T-cell (primary cell): ENCODE data around the gene CHI3L2. TPM values are rescaled to one million over a fixed set of nuclear protein-coding genes. Genes with fewer than 3 reads are reported as not detected.

ENCODE experiments used
- ATAC-seq, 4 experiments: fragments of 200-7000 bp in 3 of 4; fragments of 150-1000 bp in 1 of 4; cut with Tn5 transposase; replicated peaks in 1 of 4; 1 replicate in 3 of 4; 2 replicates in 1 of 4; pipeline ENCODE4 v1.10.0; 2021; ENCODE audit warnings: moderate library complexity in 3 of 4, mild to moderate bottlenecking in 2 of 4, moderate number of reproducible peaks in 1 of 4
- CTCF ChIA-PET, 2 donors: fragments of 300-600 bp; sonication (Branson Sonifier 250); formaldehyde crosslinking; loops; one replicate each; lab custom pipeline; 2022; ENCODE audit warnings: antibody characterized with exemption in 2 of 2; lab: Charles Lee
- POLR2A ChIA-PET, 2 donors: fragments of 300-600 bp; sonication (Branson Sonifier 250); formaldehyde crosslinking; loops; one replicate each; lab custom pipeline; 2022; ENCODE audit warnings: antibody characterized with exemption in 2 of 2; lab: Charles Lee
- DNase-seq, 35 experiments: peaks; one replicate each; pipeline versions ENCODE4 v3.0.0 to v3.0.0-alpha.2; 2013 to 2023
- H3K27ac ChIP-seq: one replicate; pipeline ENCODE4 v1.5.1; 2013; ENCODE audit warnings: low read length
- H3K27me3 ChIP-seq, 2 experiments: replicated peaks in 1 of 2; 1 replicate in 1 of 2; 2 replicates in 1 of 2; pipeline versions ENCODE4 v1.6.1 to v1.7.0; 2013; ENCODE audit warnings: low read length in 1 of 2, mixed read lengths in 1 of 2; ENCODE audit not compliant: control insufficient read depth in 2 of 2, insufficient read depth in 2 of 2; ENCODE audit errors: extremely low read depth in 1 of 2
- H3K36me3 ChIP-seq, 2 donors: 1 replicate in 1 of 2; 2 replicates in 1 of 2; pipeline versions ENCODE4 v1.6.1 to v1.7.0; 2013; ENCODE audit warnings: low read length in 1 of 2; ENCODE audit not compliant: control insufficient read depth in 2 of 2, insufficient read depth in 1 of 2; ENCODE audit errors: extremely low read depth in 1 of 2
- H3K4me1 ChIP-seq, 2 experiments: 1 replicate in 1 of 2; 2 replicates in 1 of 2; pipeline versions ENCODE4 v1.6.1 to v1.7.0; 2013; ENCODE audit warnings: low read length in 2 of 2, mixed read lengths in 1 of 2; ENCODE audit not compliant: insufficient read depth in 2 of 2, control insufficient read depth in 1 of 2; ENCODE audit errors: extremely low read depth in 1 of 2
- H3K4me3 ChIP-seq, 2 donors: 1 replicate in 1 of 2; 2 replicates in 1 of 2; pipeline versions ENCODE4 v1.5.1 to v1.7.0; 2013; ENCODE audit warnings: mild to moderate bottlenecking in 2 of 2, low read length in 1 of 2, moderate library complexity in 1 of 2; ENCODE audit not compliant: control insufficient read depth in 1 of 2; ENCODE audit errors: extremely low read depth in 1 of 2
- H3K9me3 ChIP-seq: 2 replicates; pipeline ENCODE4 v1.7.0; 2013
- H3K27ac Mint-ChIP-seq, 2 donors: one replicate each; pipeline ENCODE4 v1.8.0; 2020 to 2021; ENCODE audit warnings: mild to moderate bottlenecking in 2 of 2, mixed read lengths in 2 of 2
- H3K27me3 Mint-ChIP-seq, 2 donors: one replicate each; pipeline ENCODE4 v1.8.0; 2021 to 2022; ENCODE audit warnings: mixed read lengths in 2 of 2
- H3K36me3 Mint-ChIP-seq: one replicate; pipeline ENCODE4 v1.8.0; 2021; ENCODE audit warnings: mixed read lengths
- H3K4me1 Mint-ChIP-seq, 3 donors: one replicate each; pipeline ENCODE4 v1.8.0; 2020 to 2022; ENCODE audit warnings: mixed read lengths in 3 of 3, mild to moderate bottlenecking in 1 of 3
- H3K4me3 Mint-ChIP-seq, 3 donors: one replicate each; pipeline ENCODE4 v1.8.0; 2020 to 2022; ENCODE audit warnings: mild to moderate bottlenecking in 3 of 3, mixed read lengths in 3 of 3, moderate library complexity in 3 of 3
- H3K9me3 Mint-ChIP-seq, 3 donors: one replicate each; pipeline ENCODE4 v1.8.0; 2020 to 2022; ENCODE audit warnings: mixed read lengths in 3 of 3
- WGBS: methylation state at CpG from one replicate; pipeline ENCODE4 v1.1.5; 2013; ENCODE audit warnings: missing lambda C conversion rate; ENCODE audit not compliant: insufficient coverage; 5-methylcytosine and 5-hydroxymethylcytosine counted together
- total RNA-seq, 35 experiments: library from RNA in 6 of 35; stranded (reverse) in 6 of 35; fragments of 120-200 nt in 1 of 35; gene quantifications; one replicate each; pipeline versions ENCODE4 v1.2.1 to v1.2.4 and lab custom pipeline; 2013 to 2026

CHI3L2 gene
- total RNA-seq, 5 donors from 2014 or later (not counting 1 experiment from before 2014, with no cell fraction given), result 3.6 to 28.1 (median 10.9) TPM

DNA sequence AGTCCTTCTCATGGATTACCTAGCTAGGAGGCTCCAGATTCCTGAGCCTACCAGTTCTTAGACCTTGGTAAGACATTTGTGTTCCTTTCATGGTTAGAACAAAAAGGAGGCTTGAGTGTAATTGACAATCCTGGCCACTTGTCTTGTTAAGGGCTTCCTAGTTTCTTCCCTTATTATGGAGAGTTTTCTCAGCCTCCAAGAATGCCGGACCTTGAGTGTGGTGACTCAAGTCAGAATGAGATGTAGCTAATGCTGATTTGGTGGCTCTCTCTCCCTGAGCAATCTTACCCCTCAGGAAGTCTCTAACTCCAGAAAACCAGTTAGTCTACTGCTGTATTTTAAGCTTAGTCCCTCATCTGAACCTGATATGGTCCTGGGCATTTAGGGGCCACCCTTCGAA is 14.3 kb downstream of the CHI3L2 start:
- peaks cover 0 to 13% (median 11%) of the 10 kb centered on the region in 3 donors for H3K4me1 Mint-ChIP-seq
- peaks cover 21 to 29% of the 10 kb centered on the region in 2 donors for H3K36me3 ChIP-seq
- POLR2A ChIA-PET, result no interaction called here

DNA sequence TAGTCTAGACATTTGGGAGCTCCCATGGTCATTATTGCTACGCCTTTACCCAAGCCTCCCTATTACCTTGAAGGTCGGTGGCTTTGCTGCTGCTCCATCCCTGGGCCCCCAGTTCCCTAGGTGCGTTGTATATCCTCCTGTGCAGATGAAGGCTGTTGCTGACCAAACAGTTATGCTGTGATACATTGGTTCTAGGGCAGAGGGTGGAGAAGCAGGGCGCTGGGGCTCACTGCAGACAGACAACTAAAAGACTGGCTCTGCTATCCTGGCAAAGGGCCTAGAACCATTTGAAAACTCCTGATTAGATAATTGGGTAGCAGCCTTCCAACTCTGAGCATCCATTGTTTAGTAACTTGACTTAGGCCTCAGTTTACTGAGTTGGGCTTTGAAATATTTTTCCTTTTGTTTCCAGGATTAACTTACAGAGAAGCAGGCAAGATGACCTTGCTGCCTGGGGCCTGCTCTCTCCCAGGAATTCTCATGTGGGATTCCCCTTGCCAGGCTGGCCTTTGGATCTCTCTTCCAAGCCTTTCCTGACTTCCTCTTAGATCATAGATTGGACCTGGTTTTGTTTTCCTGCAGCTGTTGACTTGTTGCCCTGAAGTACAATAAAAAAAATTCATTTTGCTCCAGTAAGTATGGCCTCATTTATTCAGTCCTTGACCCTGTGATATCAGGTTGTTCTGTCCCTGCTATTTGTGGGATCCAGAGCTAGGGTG is 15.5 kb downstream of the CHI3L2 start:
- H3K27me3 Mint-ChIP-seq, result no peaks in the 10 kb centered on the region
- H3K36me3 Mint-ChIP-seq, result peaks cover 52% of the 10 kb centered on the region
- DNase-seq, result no peak
- no peaks in the 10 kb centered on the region for H3K9me3 Mint-ChIP-seq
- peaks cover 0 to 11% (median 3%) of the 10 kb centered on the region in 3 donors for H3K4me1 Mint-ChIP-seq
- WGBS, result 50% methylated on average over 2 of the region's 4 CpGs
- Histone ChIP-seq H3K27ac (no peak overlapping the region), H3K27me3 (no peaks in the 10 kb centered on the region), H3K4me1 (no peaks in the 10 kb centered on the region), H3K9me3 (no peaks in the 10 kb centered on the region), H3K36me3 (peaks cover 21 to 29% of the 10 kb centered on the region in 2 donors), H3K4me3 (no peak overlapping the region)
- H3K4me3 Mint-ChIP-seq, result no peak overlapping the region
- ChIA-PET POLR2A (no interaction called here), CTCF (interaction anchor here in 1 of 2 donors (0.5 kb wide), 1 partner anchor 784 kb away, joined by 5 read pairs; no protein-coding TSS in a partner anchor)
- no peak overlapping the region for H3K27ac Mint-ChIP-seq
- ATAC-seq, result no peak

More for the DNA sequence above, 14.3 kb downstream of the CHI3L2 start:
- Histone ChIP-seq H3K9me3 (no peaks in the 10 kb centered on the region), H3K4me3 (no peak overlapping the region), H3K27me3 (no peaks in the 10 kb centered on the region), H3K27ac (no peak overlapping the region), H3K4me1 (no peaks in the 10 kb centered on the region)
- Mint-ChIP-seq H3K9me3 (no peaks in the 10 kb centered on the region), H3K4me3 (no peak overlapping the region), H3K27ac (no peak overlapping the region), H3K36me3 (peaks cover 64% of the 10 kb centered on the region), H3K27me3 (no peaks in the 10 kb centered on the region)
- ATAC-seq (no peak), DNase-seq (no peak)
- CTCF ChIA-PET, result interaction anchor here in 1 of 2 donors (0.8 kb wide), 1 partner anchor 159 kb away, joined by 3 read pairs; no protein-coding TSS in a partner anchor
- 71% methylated on average over 1 of the region's 2 CpGs for WGBS

DNA sequence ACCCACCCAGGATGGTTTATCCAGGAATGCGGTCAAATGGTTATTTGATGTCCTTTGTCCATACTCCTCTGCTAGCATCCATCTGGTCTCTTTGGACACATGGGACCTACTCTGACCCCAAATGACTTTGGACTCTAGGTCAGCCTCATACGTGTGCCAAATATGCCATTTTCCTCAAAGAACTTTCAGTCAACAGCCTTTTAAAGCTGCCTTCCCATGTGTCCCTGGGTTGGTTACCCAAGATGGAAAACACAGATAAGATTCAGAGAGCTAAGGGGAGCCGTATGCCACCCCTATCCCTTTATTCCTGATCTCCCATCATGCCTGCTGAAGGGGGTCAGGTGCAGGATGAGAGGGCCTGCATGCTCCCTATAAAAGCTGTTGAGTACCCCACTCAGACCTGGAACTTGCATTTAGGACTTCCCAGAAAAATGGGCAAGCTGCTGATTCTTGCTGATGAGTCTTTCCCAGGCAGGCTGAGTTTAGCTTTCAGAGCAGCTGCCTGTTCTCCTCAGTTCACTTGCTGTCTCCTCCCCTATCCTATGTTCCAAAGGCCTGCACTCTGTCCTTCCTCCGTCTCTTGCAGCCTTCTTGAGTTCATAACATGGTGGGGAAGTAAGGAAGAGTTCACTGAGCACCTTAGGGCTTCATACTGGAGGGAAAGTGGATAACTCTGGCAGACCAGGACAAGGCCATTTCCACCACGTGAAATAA is 19.8 kb downstream of the CHI3L2 start:
- ATAC-seq, result no peak
- ChIA-PET CTCF (no interaction called here), POLR2A (interaction anchor here in 1 of 2 donors (0.6 kb wide), 1 partner anchor 1560 kb away, joined by 4 read pairs; no protein-coding TSS in a partner anchor)
- DNase-seq, result no peak
- Histone ChIP-seq H3K9me3 (no peaks in the 10 kb centered on the region), H3K27me3 (no peaks in the 10 kb centered on the region), H3K36me3 (peaks cover 6 to 17% of the 10 kb centered on the region in 2 donors), H3K4me3 (no peak overlapping the region), H3K27ac (no peak overlapping the region), H3K4me1 (peaks cover 4 to 13% of the 10 kb centered on the region in 2 experiments)
- H3K9me3 Mint-ChIP-seq, result no peaks in the 10 kb centered on the region
- peak overlapping the region in 1 of 2 donors; percentile 8 for H3K27ac Mint-ChIP-seq
- H3K36me3 Mint-ChIP-seq, result peaks cover 19% of the 10 kb centered on the region
- peaks cover 17 to 19% (median 18%) of the 10 kb centered on the region in 3 donors for H3K4me1 Mint-ChIP-seq
- WGBS, result 100% methylated on average over 2 of the region's 5 CpGs
- no peaks in the 10 kb centered on the region for H3K27me3 Mint-ChIP-seq
- H3K4me3 Mint-ChIP-seq, result no peak overlapping the region

DNA sequence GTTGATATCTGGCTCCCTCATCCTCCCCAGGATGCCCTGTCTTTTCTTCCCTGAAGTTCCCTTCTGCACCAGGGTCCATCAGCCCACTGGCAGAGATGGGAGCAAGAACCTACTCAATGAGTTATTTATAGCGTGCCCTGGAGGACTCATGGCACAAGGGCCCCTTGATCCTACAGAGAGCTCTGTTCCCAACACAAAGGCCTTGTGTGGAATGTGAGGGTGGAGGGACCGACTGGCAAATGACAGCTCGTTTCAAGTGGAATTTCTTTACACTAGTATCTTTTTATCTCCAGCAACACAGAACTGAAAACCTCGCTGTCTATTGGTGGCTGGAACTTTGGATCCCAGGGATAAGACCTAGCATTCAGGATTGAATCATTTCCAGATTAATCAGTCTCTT is 22.4 kb downstream of the CHI3L2 start:
- DNase-seq (no peak), ATAC-seq (no peak)
- no peak overlapping the region for H3K4me3 ChIP-seq
- H3K36me3 Mint-ChIP-seq, result no peaks in the 10 kb centered on the region
- H3K27me3 Mint-ChIP-seq, result no peaks in the 10 kb centered on the region
- peaks cover 22 to 31% (median 27%) of the 10 kb centered on the region in 3 donors for H3K4me1 Mint-ChIP-seq
- H3K4me1 ChIP-seq, result peaks cover 4 to 15% of the 10 kb centered on the region in 2 experiments
- H3K9me3 Mint-ChIP-seq, result no peaks in the 10 kb centered on the region
- POLR2A ChIA-PET, result interaction anchor here in 1 of 2 donors (0.6 kb wide), 1 partner anchor 34 kb away, joined by 3 read pairs; no protein-coding TSS in a partner anchor
- no peak overlapping the region for H3K4me3 Mint-ChIP-seq
- WGBS, result no CpG with 5 or more reads among the region's 4 CpGs
- no peak overlapping the region for H3K27ac ChIP-seq
- no peaks in the 10 kb centered on the region for H3K36me3 ChIP-seq
- CTCF ChIA-PET, result no interaction called here
- no peaks in the 10 kb centered on the region for H3K9me3 ChIP-seq
- H3K27me3 ChIP-seq, result no peaks in the 10 kb centered on the region
- H3K27ac Mint-ChIP-seq, result no peak overlapping the region

DNA sequence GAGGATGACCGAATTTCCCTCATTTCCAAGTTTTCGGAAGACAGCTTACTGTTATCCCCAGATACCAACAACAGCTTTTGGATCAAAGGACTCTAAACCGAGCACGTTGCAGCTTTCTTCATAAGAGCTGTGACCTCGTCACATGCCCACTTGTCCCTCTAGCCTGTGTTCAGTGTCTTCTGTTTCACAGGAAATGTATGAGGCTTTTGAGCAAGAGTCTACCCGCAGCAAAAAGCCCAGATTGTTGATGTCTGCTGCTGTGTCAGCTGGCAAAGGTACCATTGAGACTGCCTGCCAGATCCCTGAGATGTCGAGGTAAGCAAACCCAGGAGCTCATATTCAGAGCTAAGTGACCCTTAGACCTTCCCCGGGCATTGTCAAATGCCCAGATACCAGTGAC is 24.1 kb downstream of the CHI3L2 start:
- Histone ChIP-seq H3K27ac (no peak overlapping the region), H3K27me3 (no peaks in the 10 kb centered on the region), H3K4me3 (no peak overlapping the region), H3K4me1 (peaks cover 4 to 15% of the 10 kb centered on the region in 2 experiments), H3K36me3 (no peaks in the 10 kb centered on the region), H3K9me3 (no peaks in the 10 kb centered on the region)
- POLR2A ChIA-PET, result no interaction called here
- Mint-ChIP-seq H3K9me3 (no peaks in the 10 kb centered on the region), H3K27me3 (no peaks in the 10 kb centered on the region), H3K27ac (peak overlapping the region; percentile 78 to 87), H3K4me1 (peaks cover 22 to 31% (median 31%) of the 10 kb centered on the region in 3 donors), H3K4me3 (peak overlapping the region in 1 of 3 donors; percentile 2), H3K36me3 (no peaks in the 10 kb centered on the region)
- 35% methylated on average over 8 of the region's 8 CpGs for WGBS
- CTCF ChIA-PET, result interaction anchor here in 1 of 2 donors (0.6 kb wide), 1 partner anchor 98 kb away, joined by 3 read pairs; no protein-coding TSS in a partner anchor
- ATAC-seq (peak; percentile 90 to 96 (median 90)), DNase-seq (peak in 20 of 35 experiments; percentile 3 to 53 (median 20))

DNA sequence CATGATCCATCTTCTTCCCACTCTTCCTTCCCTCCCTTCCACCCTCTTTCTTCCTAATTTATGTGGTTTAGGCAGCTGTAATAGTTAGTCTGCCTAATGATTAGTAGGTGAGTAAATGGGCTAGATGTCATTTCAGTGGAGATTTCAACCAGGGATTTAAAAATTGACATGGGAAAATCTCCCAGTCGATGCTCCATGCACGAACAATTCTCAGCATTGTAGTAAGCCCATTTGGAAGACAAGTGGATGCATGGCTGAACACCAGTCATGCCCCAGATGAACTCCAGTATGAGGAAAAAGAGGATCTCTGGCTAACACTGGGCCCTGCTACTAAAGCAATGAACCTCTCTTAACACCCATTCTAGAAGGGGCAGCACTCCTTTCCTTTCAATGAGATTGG is 25.3 kb downstream of the CHI3L2 start:
- Histone ChIP-seq H3K4me3 (no peak overlapping the region), H3K36me3 (no peaks in the 10 kb centered on the region), H3K27ac (no peak overlapping the region), H3K9me3 (no peaks in the 10 kb centered on the region), H3K27me3 (no peaks in the 10 kb centered on the region), H3K4me1 (peaks cover 4 to 15% of the 10 kb centered on the region in 2 experiments)
- 88% methylated on average over 2 of the region's 2 CpGs for WGBS
- DNase-seq (no peak), ATAC-seq (no peak)
- Mint-ChIP-seq H3K27me3 (no peaks in the 10 kb centered on the region), H3K27ac (no peak overlapping the region), H3K9me3 (no peaks in the 10 kb centered on the region), H3K4me3 (no peak overlapping the region), H3K36me3 (no peaks in the 10 kb centered on the region), H3K4me1 (peaks cover 22 to 31% (median 31%) of the 10 kb centered on the region in 3 donors)
- ChIA-PET POLR2A (no interaction called here), CTCF (no interaction called here)
